Activated CD4-positive, alpha-beta memory T cell treated with anti-CD3 and anti-CD28 coated beads for 36 hours (primary cell): ENCODE results near the gene EHD4. TPM values are rescaled to one million over a fixed set of nuclear protein-coding genes. Genes with fewer than 3 reads are reported as not detected.

ENCODE experiments used
- CTCF ChIA-PET: fragments of 350-600 bp; sonication (Branson Sonifier 250); formaldehyde crosslinking; loops from one replicate; lab custom pipeline; 2021; ENCODE audit warnings: antibody characterized with exemption, inconsistent platforms; lab: Charles Lee
- POLR2A ChIA-PET: fragments of 350-600 bp; sonication (Branson Sonifier 250); formaldehyde crosslinking; loops from one replicate; lab custom pipeline; 2021; ENCODE audit warnings: antibody characterized with exemption; lab: Charles Lee
- DNase-seq: peaks from one replicate; pipeline ENCODE4 v3.0.0-alpha.2; 2020
- H3K27ac Mint-ChIP-seq: one replicate; pipeline ENCODE4 v1.8.0; 2021; ENCODE audit warnings: mixed read lengths
- H3K27me3 Mint-ChIP-seq: one replicate; pipeline ENCODE4 v1.8.0; 2021; ENCODE audit warnings: mixed read lengths
- H3K36me3 Mint-ChIP-seq: one replicate; pipeline ENCODE4 v1.8.0; 2021; ENCODE audit warnings: mixed read lengths
- H3K4me1 Mint-ChIP-seq: one replicate; pipeline ENCODE4 v1.8.0; 2021; ENCODE audit warnings: low read depth, mixed read lengths
- H3K4me3 Mint-ChIP-seq: one replicate; pipeline ENCODE4 v1.8.0; 2021; ENCODE audit warnings: mild to moderate bottlenecking, mixed read lengths
- H3K9me3 Mint-ChIP-seq: one replicate; pipeline ENCODE4 v1.8.0; 2021; ENCODE audit warnings: mixed read lengths
- intact Hi-C: fragments of 100-400 bp; cut with micrococcal nuclease; formaldehyde crosslinking; loops from one replicate; pipeline ENCODE4 v1.15.1; 2023
- total RNA-seq, 2 experiments: library from RNA; stranded (reverse); gene quantifications; one replicate each; pipeline ENCODE4 v1.2.3, GENCODE V29; 2021

The EHD4 gene
- total RNA-seq, 2 experiments from 2014 or later: 43.6 to 45.0 TPM

- intact Hi-C loops: loop anchor here (1.0 to 10.0 kb wide), 3 partner anchors 31 to 335 kb away; partner anchors contain the start of genes GANC and TMEM87A
- peaks cover 20% of the 10 kb centered on the region for H3K36me3 Mint-ChIP-seq
- H3K27ac Mint-ChIP-seq: peak overlapping the region; percentile 88
- ChIA-PET CTCF (interaction anchor here (1.0 kb wide), 1 partner anchor 35 kb away, joined by 5 read pairs; no protein-coding TSS in a partner anchor), POLR2A (interaction anchor here (0.6 to 5.8 kb wide), 3 partner anchors 31 to 280 kb away, joined by 3 to 63 read pairs (median 3); partner anchors contain the start of genes EHD4, MAPKBP1 and MGA)
- no peak for DNase-seq
- no peaks in the 10 kb centered on the region for H3K9me3 Mint-ChIP-seq
- H3K27me3 Mint-ChIP-seq: no peaks in the 10 kb centered on the region
- peaks cover 66% of the 10 kb centered on the region for H3K4me1 Mint-ChIP-seq
- H3K4me3 Mint-ChIP-seq: no peak overlapping the region
Observed at GRCh38 chr15:41939986-41940385, 32.4 kb downstream of the EHD4 start.

DNA sequence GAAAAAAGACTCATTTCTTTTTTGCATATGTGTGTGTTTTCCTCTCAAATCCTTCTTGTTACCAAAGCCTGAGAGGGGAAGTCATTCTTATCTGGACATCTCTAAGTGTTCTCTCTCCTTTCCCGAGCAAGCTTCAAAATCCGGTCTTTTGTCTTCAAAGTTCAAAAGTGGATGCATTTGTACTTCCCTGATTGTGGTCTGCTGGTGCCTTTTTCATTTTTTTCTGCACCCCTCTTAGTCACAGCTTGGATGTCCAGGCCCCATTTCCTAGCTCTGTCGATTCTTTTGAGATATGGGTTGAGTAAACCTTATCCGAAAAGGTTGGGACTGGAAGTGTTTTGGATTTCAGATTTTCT is 34.8 kb downstream of the EHD4 start:
- Mint-ChIP-seq H3K27me3 (no peaks in the 10 kb centered on the region), H3K27ac (peak overlapping the region; percentile 98), H3K9me3 (no peaks in the 10 kb centered on the region), H3K36me3 (peaks cover 22% of the 10 kb centered on the region), H3K4me1 (peaks cover 84% of the 10 kb centered on the region), H3K4me3 (peak overlapping the region; percentile 68)
- ChIA-PET POLR2A (interaction anchor here (0.9 to 6.2 kb wide), 2 partner anchors 29 to 34 kb away, joined by 3 to 131 read pairs; partner anchors contain the start of gene EHD4), CTCF (interaction anchor here (0.8 to 4.3 kb wide), 6 partner anchors 19 to 164 kb away, joined by 3 to 38 read pairs (median 12); partner anchors contain the start of genes EHD4 and MAPKBP1)
- intact Hi-C loops: loop anchor here (1.0 to 10.0 kb wide), 3 partner anchors 67 to 337 kb away; partner anchors contain the start of genes GANC, JMJD7 and TMEM87A
- DNase-seq: no peak

GRCh38 chr15:41936649-41937567 is 35.4 kb downstream of the EHD4 start:
- Mint-ChIP-seq H3K36me3 (peaks cover 18% of the 10 kb centered on the region), H3K4me1 (peaks cover 83% of the 10 kb centered on the region), H3K27ac (peak overlapping the region; percentile 98), H3K4me3 (peak overlapping the region; percentile 68), H3K9me3 (no peaks in the 10 kb centered on the region), H3K27me3 (no peaks in the 10 kb centered on the region)
- peak; percentile 94 for DNase-seq
- ChIA-PET CTCF (interaction anchor here (0.8 to 4.3 kb wide), 9 partner anchors 18 to 277 kb away, joined by 3 to 38 read pairs (median 3); partner anchors contain the start of genes EHD4, MAPKBP1 and MGA), POLR2A (interaction anchor here (0.8 to 6.2 kb wide), 7 partner anchors 21 to 170 kb away, joined by 3 to 131 read pairs (median 4); partner anchors contain the start of genes EHD4 and MAPKBP1)
- intact Hi-C loops: loop anchor here (1.0 to 10.0 kb wide), 7 partner anchors 34 to 338 kb away; partner anchors contain the start of genes GANC, JMJD7, MAPKBP1 and TMEM87A

DNA sequence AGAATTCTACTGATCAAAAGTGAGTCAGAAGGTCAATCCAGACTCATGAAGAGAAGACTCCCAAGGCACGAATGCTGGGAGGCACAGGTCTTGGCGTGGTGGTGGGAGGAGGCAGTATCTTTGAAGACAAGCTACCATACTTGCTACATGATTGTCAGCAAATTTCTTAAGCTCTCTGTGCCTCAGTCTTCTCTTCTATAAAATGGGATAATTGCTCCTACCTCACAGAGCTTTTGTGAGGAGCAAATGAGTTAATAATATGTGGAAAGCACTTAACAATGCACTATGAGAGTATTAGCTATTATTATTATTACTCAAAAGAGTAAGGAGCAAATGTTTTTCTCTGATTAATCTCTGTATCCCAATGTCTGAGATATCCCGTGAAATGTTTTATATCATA is 36.2 kb downstream of the EHD4 start:
- Mint-ChIP-seq H3K36me3 (peaks cover 19% of the 10 kb centered on the region), H3K4me1 (peaks cover 78% of the 10 kb centered on the region), H3K27ac (peak overlapping the region; percentile 98), H3K27me3 (no peaks in the 10 kb centered on the region), H3K4me3 (peak overlapping the region; percentile 68), H3K9me3 (no peaks in the 10 kb centered on the region)
- DNase-seq: peak; percentile 46
- POLR2A ChIA-PET: interaction anchor here (1.2 to 6.2 kb wide), 4 partner anchors 22 to 171 kb away, joined by 4 to 131 read pairs (median 6); partner anchors contain the start of gene EHD4
- intact Hi-C loops: loop anchor here (1.0 to 10.0 kb wide), 6 partner anchors 35 to 339 kb away; partner anchors contain the start of genes GANC, JMJD7, MAPKBP1 and TMEM87A
- CTCF ChIA-PET: interaction anchor here (1.2 to 4.3 kb wide), 5 partner anchors 22 to 276 kb away, joined by 3 to 38 read pairs (median 21); partner anchors contain the start of genes EHD4, MAPKBP1 and MGA

DNA sequence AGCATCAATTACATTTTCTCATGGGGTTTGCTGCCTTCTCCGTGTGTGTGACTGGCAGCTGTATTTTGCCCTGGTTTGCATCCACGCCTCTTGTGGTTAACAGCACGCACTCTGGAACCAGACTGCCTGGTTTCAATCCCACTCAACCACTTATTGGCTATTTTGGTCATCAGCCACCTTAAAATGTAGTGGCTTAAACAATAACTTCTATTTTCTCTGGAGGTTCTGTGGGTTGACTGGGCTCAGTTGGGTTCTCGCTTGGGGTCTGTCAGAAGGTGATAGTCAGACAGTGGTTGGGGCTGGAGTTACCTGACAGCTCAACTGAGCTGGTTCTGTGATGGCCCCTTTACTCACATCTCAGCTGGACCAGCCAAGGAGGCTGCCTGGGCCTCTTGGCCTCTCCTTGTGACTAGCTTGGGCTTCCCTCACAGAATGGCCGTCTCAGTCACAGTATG is 36.8 kb downstream of the EHD4 start:
- Mint-ChIP-seq H3K36me3 (peaks cover 19% of the 10 kb centered on the region), H3K4me1 (peaks cover 73% of the 10 kb centered on the region), H3K27ac (peak overlapping the region; percentile 98), H3K9me3 (no peaks in the 10 kb centered on the region), H3K27me3 (no peaks in the 10 kb centered on the region), H3K4me3 (peak overlapping the region; percentile 46)
- ChIA-PET POLR2A (interaction anchor here (1.0 to 6.2 kb wide), 5 partner anchors 22 to 172 kb away, joined by 3 to 131 read pairs (median 5); partner anchors contain the start of gene EHD4), CTCF (interaction anchor here (1.2 to 4.3 kb wide), 5 partner anchors 22 to 275 kb away, joined by 3 to 38 read pairs (median 21); partner anchors contain the start of genes EHD4, MAPKBP1 and MGA)
- intact Hi-C loops: loop anchor here (1.0 to 10.0 kb wide), 7 partner anchors 36 to 339 kb away; partner anchors contain the start of genes GANC, JMJD7, MAPKBP1 and TMEM87A
- DNase-seq: peak; percentile 69

GRCh38 chr15:41934843-41935242 is 37.5 kb downstream of the EHD4 start:
- no peaks in the 10 kb centered on the region for H3K27me3 Mint-ChIP-seq
- ChIA-PET POLR2A (interaction anchor here (1.0 to 6.2 kb wide), 3 partner anchors 37 to 173 kb away, joined by 3 to 131 read pairs (median 4); partner anchors contain the start of gene EHD4), CTCF (interaction anchor here (3.0 to 4.3 kb wide), 2 partner anchors 37 to 161 kb away, joined by 29 to 38 read pairs; partner anchors contain the start of genes EHD4 and MAPKBP1)
- H3K4me1 Mint-ChIP-seq: peaks cover 71% of the 10 kb centered on the region
- intact Hi-C loops: loop anchor here (1.0 to 10.0 kb wide), 2 partner anchors 245 to 340 kb away; partner anchors contain the start of genes GANC and TMEM87A
- H3K36me3 Mint-ChIP-seq: peaks cover 16% of the 10 kb centered on the region
- peak overlapping the region; percentile 98 for H3K27ac Mint-ChIP-seq
- H3K4me3 Mint-ChIP-seq: peak overlapping the region; percentile 46
- H3K9me3 Mint-ChIP-seq: no peaks in the 10 kb centered on the region
- DNase-seq: peak; percentile 87

DNA sequence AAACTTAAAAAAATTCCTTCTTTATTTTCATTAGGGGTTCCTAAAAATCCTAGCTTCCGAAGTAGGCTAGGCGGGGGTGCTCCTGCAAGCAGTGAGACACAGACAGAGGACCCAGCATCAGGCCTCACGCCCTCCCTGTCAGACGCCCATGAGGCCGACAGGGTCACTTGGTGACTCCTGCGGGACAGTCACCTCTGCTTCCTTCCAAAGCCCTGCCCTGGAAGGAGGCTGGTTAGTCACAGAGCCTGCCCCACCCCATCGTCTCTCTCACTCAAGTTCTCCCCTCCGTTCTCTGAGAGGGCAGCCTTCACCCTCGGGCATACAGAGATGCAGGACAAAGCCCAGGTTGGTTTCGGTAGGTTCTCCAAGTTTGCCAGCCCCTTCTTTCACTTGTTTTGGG is 38.6 kb downstream of the EHD4 start:
- Mint-ChIP-seq H3K4me3 (no peak overlapping the region), H3K27ac (peak overlapping the region; percentile 98), H3K4me1 (peaks cover 78% of the 10 kb centered on the region), H3K27me3 (no peaks in the 10 kb centered on the region), H3K9me3 (no peaks in the 10 kb centered on the region), H3K36me3 (peaks cover 16% of the 10 kb centered on the region)
- intact Hi-C loops: loop anchor here (10.0 kb wide), 1 partner anchor 341 kb away; the partner anchor contains the start of genes GANC and TMEM87A
- CTCF ChIA-PET: interaction anchor here (1.1 kb wide), 1 partner anchor 160 kb away, joined by 3 read pairs; the partner anchor contains the start of gene MAPKBP1
- POLR2A ChIA-PET: interaction anchor here (6.2 kb wide), 1 partner anchor 38 kb away, joined by 131 read pairs; the partner anchor contains the start of gene EHD4
- peak; percentile 45 for DNase-seq

GRCh38 chr15:41933326-41933725 is 39.0 kb downstream of the EHD4 start:
- no peaks in the 10 kb centered on the region for H3K9me3 Mint-ChIP-seq
- H3K36me3 Mint-ChIP-seq: peaks cover 14% of the 10 kb centered on the region
- ChIA-PET POLR2A (interaction anchor here (6.2 kb wide), 1 partner anchor 38 kb away, joined by 131 read pairs; the partner anchor contains the start of gene EHD4), CTCF (interaction anchor here (0.9 to 1.1 kb wide), 2 partner anchors 37 to 159 kb away, joined by 3 to 4 read pairs; partner anchors contain the start of gene MAPKBP1)
- H3K4me1 Mint-ChIP-seq: peaks cover 75% of the 10 kb centered on the region
- H3K27me3 Mint-ChIP-seq: no peaks in the 10 kb centered on the region
- peak overlapping the region; percentile 98 for H3K27ac Mint-ChIP-seq
- no peak for DNase-seq
- H3K4me3 Mint-ChIP-seq: no peak overlapping the region
- intact Hi-C loops: loop anchor here (10.0 kb wide), 1 partner anchor 341 kb away; the partner anchor contains the start of genes GANC and TMEM87A

GRCh38 chr15:41932511-41933289 is 39.7 kb downstream of the EHD4 start:
- POLR2A ChIA-PET: interaction anchor here (6.2 kb wide), 1 partner anchor 39 kb away, joined by 131 read pairs; the partner anchor contains the start of gene EHD4
- Mint-ChIP-seq H3K36me3 (peaks cover 13% of the 10 kb centered on the region), H3K9me3 (no peaks in the 10 kb centered on the region), H3K4me1 (peaks cover 72% of the 10 kb centered on the region), H3K4me3 (no peak overlapping the region), H3K27ac (peak overlapping the region; percentile 98), H3K27me3 (no peaks in the 10 kb centered on the region)
- no peak for DNase-seq
- intact Hi-C loops: loop anchor here (10.0 kb wide), 1 partner anchor 342 kb away; the partner anchor contains the start of genes GANC and TMEM87A
- CTCF ChIA-PET: interaction anchor here (0.9 kb wide), 1 partner anchor 37 kb away, joined by 4 read pairs; no protein-coding TSS in a partner anchor

DNA sequence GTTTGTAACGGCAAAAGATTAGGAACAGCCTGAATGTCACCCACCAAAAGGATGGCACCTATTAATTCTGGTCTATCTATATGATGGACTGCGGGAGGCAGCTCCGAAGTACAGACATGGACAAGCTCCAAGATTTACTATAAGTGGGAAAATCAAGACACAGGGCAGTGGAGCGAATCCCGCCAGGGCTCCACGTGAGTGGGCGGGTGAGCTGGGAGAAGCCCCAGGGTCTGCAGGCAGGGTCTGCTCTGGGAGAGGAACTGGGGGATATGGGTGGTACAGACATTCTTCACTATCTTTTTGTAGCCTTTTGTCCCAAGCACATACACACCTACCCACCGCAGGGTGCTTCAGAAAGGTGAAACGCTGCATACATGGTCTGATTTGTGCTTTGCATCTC is 40.3 kb downstream of the EHD4 start:
- peaks cover 70% of the 10 kb centered on the region for H3K4me1 Mint-ChIP-seq
- H3K27ac Mint-ChIP-seq: no peak overlapping the region
- H3K27me3 Mint-ChIP-seq: no peaks in the 10 kb centered on the region
- no peak overlapping the region for H3K4me3 Mint-ChIP-seq
- no peaks in the 10 kb centered on the region for H3K9me3 Mint-ChIP-seq
- peaks cover 13% of the 10 kb centered on the region for H3K36me3 Mint-ChIP-seq
- CTCF ChIA-PET: no interaction called here
- intact Hi-C loops: loop anchor here (10.0 kb wide), 1 partner anchor 343 kb away; the partner anchor contains the start of genes GANC and TMEM87A
- no peak for DNase-seq
- POLR2A ChIA-PET: no interaction called here
